Sigmoid colon (tissue), 7 donors: ENCODE results near the gene ACE. TPM values are rescaled to one million over a fixed set of nuclear protein-coding genes. Genes with fewer than 3 reads are reported as not detected.

ENCODE experiments used
- DNase-seq: peaks from one replicate; pipeline ENCODE4 v3.0.0-alpha.2; 2019
- H3K27ac ChIP-seq, 4 donors: fragments of 200-600 bp; sonication (generic); one replicate each; pipeline ENCODE4 v1.5.1; 2016 to 2019; ENCODE audit warnings: mild to moderate bottlenecking in 1 of 4
- H3K27me3 ChIP-seq, 3 donors: fragments of 200-600 bp; sonication (generic); one replicate each; pipeline ENCODE4 v1.5.1; 2019; ENCODE audit warnings: mild to moderate bottlenecking in 1 of 3
- H3K36me3 ChIP-seq, 4 donors: fragments of 200-600 bp; sonication (generic); one replicate each; pipeline ENCODE4 v1.5.1; 2016 to 2019
- H3K4me1 ChIP-seq, 4 donors: fragments of 200-600 bp; sonication (generic); one replicate each; pipeline ENCODE4 v1.5.1; 2017 to 2019
- H3K4me3 ChIP-seq, 4 donors: fragments of 200-600 bp; sonication (generic); one replicate each; pipeline ENCODE4 v1.5.1; 2017 to 2019; ENCODE audit warnings: mild to moderate bottlenecking in 2 of 4, moderate library complexity in 1 of 4
- H3K9me3 ChIP-seq, 4 donors: fragments of 200-600 bp in 3 of 4; sonication (generic) in 3 of 4; one replicate each; pipeline versions ENCODE4 v1.5.1 to v1.6.1; 2013 to 2019
- CTCF ChIP-seq, 4 experiments: fragments of 450-650 bp in 3 of 4; fragments of 200-600 bp in 1 of 4; IDR thresholded peaks; one replicate each; pipeline ENCODE4 v1.5.1; 2016 to 2019; ENCODE audit warnings: antibody characterized with exemption in 4 of 4, mild to moderate bottlenecking in 3 of 4, moderate library complexity in 2 of 4
- EP300 ChIP-seq, 4 donors: sonication (generic); formaldehyde crosslinking; IDR thresholded peaks; one replicate each; pipeline ENCODE4 v1.6.1; 2017; ENCODE audit warnings: antibody characterized with exemption in 4 of 4
- POLR2A ChIP-seq, 2 donors: fragments of 450-650 bp; IDR thresholded peaks; one replicate each; pipeline ENCODE4 v1.6.1; 2016; ENCODE audit warnings: antibody characterized with exemption in 2 of 2, mild to moderate bottlenecking in 2 of 2, moderate library complexity in 2 of 2
- POLR2AphosphoS5 ChIP-seq, 4 donors: sonication (generic); formaldehyde crosslinking; IDR thresholded peaks; one replicate each; pipeline ENCODE4 v1.6.1; 2017; ENCODE audit warnings: antibody characterized with exemption in 4 of 4
- WGBS, 2 donors: extraction: QIAGEN DNeasy Blood & Tissue Kit; methylation state at CpG; one replicate each; pipeline ENCODE4 v1.1.7; 2013; 5-methylcytosine and 5-hydroxymethylcytosine counted together
- intact Hi-C: fragments of 100-400 bp; cut with DNase I; formaldehyde crosslinking; loops from one replicate; pipeline ENCODE4 v1.15.1; 2023
- polyA plus RNA-seq, 3 donors: library from polyadenylated mRNA; stranded (reverse); fragments of 200-250 nt; gene quantifications; one replicate each; pipeline ENCODE4 v1.2.3, GENCODE V29; 2013
- total RNA-seq, 4 donors: library from RNA; depleted of rRNA; stranded (reverse); fragments of >200 nt; gene quantifications; one replicate each; pipeline ENCODE4 v1.1.0, GENCODE V29; 2016
- donor health status: healthy with polysubstance abuse.
- donor health status: Bipolar disorder and iron deficiency.
- donor health status: healthy.

ACE gene
- total and polyA plus RNA-seq, 7 donors: 1.4 to 24.9 (median 2.5) TPM

GRCh38 chr17:63446753-63447470, 29.9 kb upstream of the ACE start:
- Histone ChIP-seq H3K4me1 (peaks cover 0 to 28% (median 18%) of the 10 kb centered on the region in 4 donors), H3K4me3 (peak overlapping the region; percentile 41 to 71 (median 63)), H3K36me3 (no peaks in the 10 kb centered on the region), H3K27me3 (no peaks in the 10 kb centered on the region), H3K27ac (peak overlapping the region; percentile 67 to 80 (median 74)), H3K9me3 (no peaks in the 10 kb centered on the region)
- 7 to 10% methylated on average over 44 of the region's 44 CpGs for WGBS, 2 donors
- intact Hi-C loops: loop anchor here (1.0 to 5.0 kb wide), 3 partner anchors 103 to 680 kb away; partner anchors contain the start of gene DCAF7
- TF ChIP-seq POLR2A (IDR thresholded peaks at IDR 0.05) (no peak), EP300 (IDR thresholded peaks at IDR 0.05) (no peak), CTCF (IDR thresholded peaks at IDR 0.05) (no peak), POLR2AphosphoS5 (IDR thresholded peaks at IDR 0.05) (no peak)
- peak; percentile 83 for DNase-seq

GRCh38 chr17:63447471-63448009, 29.3 kb upstream of the ACE start:
- DNase-seq: no peak
- Histone ChIP-seq H3K27ac (peak overlapping the region; percentile 67 to 80 (median 74)), H3K36me3 (no peaks in the 10 kb centered on the region), H3K27me3 (no peaks in the 10 kb centered on the region), H3K4me3 (no peak overlapping the region), H3K9me3 (no peaks in the 10 kb centered on the region), H3K4me1 (peaks cover 0 to 28% (median 18%) of the 10 kb centered on the region in 4 donors)
- intact Hi-C loops: loop anchor here (5.0 kb wide), 2 partner anchors 165 to 680 kb away; no protein-coding TSS in a partner anchor
- TF ChIP-seq CTCF (IDR thresholded peaks at IDR 0.05): no peak
- no peak for TF ChIP-seq POLR2A (IDR thresholded peaks at IDR 0.05)
- TF ChIP-seq EP300 (IDR thresholded peaks at IDR 0.05): no peak
- TF ChIP-seq POLR2AphosphoS5 (IDR thresholded peaks at IDR 0.05): no peak
- WGBS, 2 donors: 39 to 40% methylated on average over 12 of the region's 12 CpGs

- intact Hi-C loops: loop anchor here (5.0 kb wide), 2 partner anchors 164 to 679 kb away; no protein-coding TSS in a partner anchor
- Histone ChIP-seq H3K36me3 (no peaks in the 10 kb centered on the region), H3K4me3 (no peak overlapping the region), H3K4me1 (peaks cover 0 to 28% (median 18%) of the 10 kb centered on the region in 4 donors), H3K27me3 (no peaks in the 10 kb centered on the region), H3K27ac (peak overlapping the region in 1 of 4 donors; percentile 27), H3K9me3 (no peaks in the 10 kb centered on the region)
- WGBS, 2 donors: 91 to 99% methylated on average over 3 of the region's 3 CpGs
- TF ChIP-seq EP300 (IDR thresholded peaks at IDR 0.05) (no peak), POLR2A (IDR thresholded peaks at IDR 0.05) (no peak), CTCF (IDR thresholded peaks at IDR 0.05) (no peak), POLR2AphosphoS5 (IDR thresholded peaks at IDR 0.05) (no peak)
- DNase-seq: no peak
Measured at GRCh38 chr17:63448655-63449054, 28.2 kb upstream of the ACE start.

GRCh38 chr17:63450551-63450950, 26.3 kb upstream of the ACE start:
- H3K36me3 ChIP-seq: no peaks in the 10 kb centered on the region
- H3K9me3 ChIP-seq: no peaks in the 10 kb centered on the region
- no peak for DNase-seq
- H3K27ac ChIP-seq: no peak overlapping the region
- no peak overlapping the region for H3K4me3 ChIP-seq
- no peak for TF ChIP-seq POLR2AphosphoS5 (IDR thresholded peaks at IDR 0.05)
- no peak for TF ChIP-seq EP300 (IDR thresholded peaks at IDR 0.05)
- TF ChIP-seq CTCF (IDR thresholded peaks at IDR 0.05): no peak
- TF ChIP-seq POLR2A (IDR thresholded peaks at IDR 0.05): no peak
- 42 to 77% methylated on average over 11 of the region's 11 CpGs for WGBS, 2 donors
- peaks cover 0 to 24% (median 15%) of the 10 kb centered on the region in 4 donors for H3K4me1 ChIP-seq
- no peaks in the 10 kb centered on the region for H3K27me3 ChIP-seq
- intact Hi-C loops: no loop called here
